Measurements from ENCODE around the gene TMX3. TPM values are rescaled to one million over a fixed set of nuclear protein-coding genes. Genes with fewer than 3 reads are reported as not detected.

TMX3 gene
- total RNA-seq = 40.4 and 40.9 TPM in 2 replicates
- long read RNA-seq, full-length matches to known transcripts = 25 of 43 reads
- long read RNA-seq, partial matches to known transcripts = 8 of 43 reads
- long read RNA-seq, other reads (novel, unspliced or antisense) = 10 of 43 reads

GRCh38 chr18:68714712-68715496 is at the start of gene TMX3:
Gene TMX3, minus strand, starts transcription at chr18:68715108. Its CDS starts 127 bp downstream, at chr18:68714981.
- no peaks in the 10 kb centered on the region for H3K27me3 Mint-ChIP-seq
- no peak for TF ChIP-seq CTCF (IDR thresholded peaks at IDR 0.05; ENCODE audit: unreplicated experiment)
- peaks cover 15% of the 10 kb centered on the region for H3K4me1 Mint-ChIP-seq (ENCODE audit: low read depth)
- peaks cover 2% of the 10 kb centered on the region for H3K36me3 Mint-ChIP-seq (ENCODE audit: insufficient read depth)
- DNase-seq (ENCODE audit: low spot score, unreplicated experiment) = peak; percentile 84
- H3K4me3 Mint-ChIP-seq (ENCODE audit: low read depth) = peak within 1 kb of the TSS; percentile 90
- H3K27ac Mint-ChIP-seq = peak within 1 kb of the TSS; percentile 95
- no peaks in the 10 kb centered on the region for H3K9me3 Mint-ChIP-seq (ENCODE audit: low read depth)

GRCh38 chr18:68764016-68764415 is 49.1 kb upstream of the TMX3 start:
- H3K4me3 Mint-ChIP-seq (ENCODE audit: low read depth) = no peak overlapping the region
- no peaks in the 10 kb centered on the region for H3K36me3 Mint-ChIP-seq (ENCODE audit: insufficient read depth)
- no peaks in the 10 kb centered on the region for H3K27me3 Mint-ChIP-seq
- no peaks in the 10 kb centered on the region for H3K4me1 Mint-ChIP-seq (ENCODE audit: low read depth)
- peaks cover 5% of the 10 kb centered on the region for H3K9me3 Mint-ChIP-seq (ENCODE audit: low read depth)
- no peak for DNase-seq (ENCODE audit: low spot score, unreplicated experiment)
- no peak overlapping the region for H3K27ac Mint-ChIP-seq
- TF ChIP-seq CTCF (IDR thresholded peaks at IDR 0.05; ENCODE audit: unreplicated experiment) = no peak

- no peaks in the 10 kb centered on the region for H3K4me1 Mint-ChIP-seq (ENCODE audit: low read depth)
- DNase-seq (ENCODE audit: low spot score, unreplicated experiment) = no peak
- H3K27me3 Mint-ChIP-seq = no peaks in the 10 kb centered on the region
- no peaks in the 10 kb centered on the region for H3K36me3 Mint-ChIP-seq (ENCODE audit: insufficient read depth)
- H3K9me3 Mint-ChIP-seq (ENCODE audit: low read depth) = peaks cover 9% of the 10 kb centered on the region
- TF ChIP-seq CTCF (IDR thresholded peaks at IDR 0.05; ENCODE audit: unreplicated experiment) = no peak
- no peak overlapping the region for H3K4me3 Mint-ChIP-seq (ENCODE audit: low read depth)
- no peak overlapping the region for H3K27ac Mint-ChIP-seq
Observed at GRCh38 chr18:68763083-68763482, 48.2 kb upstream of the TMX3 start.

- Mint-ChIP-seq H3K4me1 (ENCODE audit: low read depth) (no peaks in the 10 kb centered on the region), H3K4me3 (ENCODE audit: low read depth) (no peak overlapping the region), H3K27ac (no peak overlapping the region), H3K27me3 (no peaks in the 10 kb centered on the region), H3K36me3 (ENCODE audit: insufficient read depth) (no peaks in the 10 kb centered on the region), H3K9me3 (ENCODE audit: low read depth) (peaks cover 9% of the 10 kb centered on the region)
- no peak for DNase-seq (ENCODE audit: low spot score, unreplicated experiment)
- TF ChIP-seq CTCF (IDR thresholded peaks at IDR 0.05; ENCODE audit: unreplicated experiment) = no peak
Observed at GRCh38 chr18:68759308-68759707, 44.4 kb upstream of the TMX3 start.

GRCh38 chr18:68757126-68757525 is 42.2 kb upstream of the TMX3 start:
- no peaks in the 10 kb centered on the region for H3K27me3 Mint-ChIP-seq
- H3K36me3 Mint-ChIP-seq (ENCODE audit: insufficient read depth) = no peaks in the 10 kb centered on the region
- DNase-seq (ENCODE audit: low spot score, unreplicated experiment) = no peak
- peaks cover 9% of the 10 kb centered on the region for H3K9me3 Mint-ChIP-seq (ENCODE audit: low read depth)
- H3K4me3 Mint-ChIP-seq (ENCODE audit: low read depth) = no peak overlapping the region
- H3K27ac Mint-ChIP-seq = no peak overlapping the region
- H3K4me1 Mint-ChIP-seq (ENCODE audit: low read depth) = no peaks in the 10 kb centered on the region
- TF ChIP-seq CTCF (IDR thresholded peaks at IDR 0.05; ENCODE audit: unreplicated experiment) = no peak
